NT2/D1 (cell line): ENCODE measurements around the gene ZNF451.

Experiments
- YY1 ChIP-seq: IDR thresholded peaks from 2 replicates; pipeline ENCODE4 v1.6.1; 2011; ENCODE audit not compliant: insufficient read length, insufficient read depth
- ZNF274 ChIP-seq: IDR thresholded peaks from 2 replicates; pipeline ENCODE4 v1.6.1; 2011; ENCODE audit warnings: mild to moderate bottlenecking, low read depth, low read length

DNA sequence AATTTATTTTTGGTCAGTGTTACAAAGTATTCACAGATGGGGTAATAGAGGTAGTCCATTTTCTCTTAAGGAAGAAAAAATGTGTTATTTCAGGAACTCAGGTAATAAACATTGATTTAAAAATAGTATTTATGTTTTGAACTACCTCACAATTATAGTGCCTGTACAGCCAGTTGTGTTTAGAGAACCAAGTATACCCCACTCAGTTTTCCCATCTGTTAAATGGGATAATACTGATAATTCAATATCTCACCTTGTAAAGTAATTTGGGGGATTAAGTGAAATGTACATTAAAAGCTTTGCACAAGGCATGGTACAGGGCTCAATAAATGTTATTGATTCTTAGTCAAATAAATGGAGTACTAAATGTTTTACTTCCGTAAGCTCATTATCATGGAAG is 4.7 kb downstream of the ZNF451 start:
- TF ChIP-seq ZNF274 (no peak), YY1 (no peak)
